Naive B cell (primary cell): Measurements from ENCODE around the gene TSR3. TPM values are rescaled to one million over a fixed set of nuclear protein-coding genes. Genes with fewer than 3 reads are reported as not detected.

ENCODE experiments used
- ATAC-seq, 2 donors: fragments of 150-1000 bp; cut with Tn5 transposase; 2 replicates each; pipeline ENCODE4 v1.10.0; 2021; ENCODE audit warnings: low read depth in 2 of 2, mild to moderate bottlenecking in 2 of 2, moderate library complexity in 2 of 2
- DNase-seq: peaks from one replicate; pipeline ENCODE4 v3.0.0; 2022
- H3K27ac Mint-ChIP-seq, 6 donors: one replicate each; pipeline ENCODE4 v1.8.0; 2020 to 2022; ENCODE audit warnings: mild to moderate bottlenecking in 6 of 6, mixed read lengths in 6 of 6, moderate library complexity in 5 of 6, inconsistent platforms in 2 of 6
- H3K27me3 Mint-ChIP-seq, 3 donors: one replicate each; pipeline ENCODE4 v1.8.0; 2021 to 2022; ENCODE audit warnings: mixed read lengths in 3 of 3, mild to moderate bottlenecking in 1 of 3
- H3K36me3 Mint-ChIP-seq, 2 donors: one replicate each; pipeline ENCODE4 v1.8.0; 2020 to 2022; ENCODE audit warnings: mixed read lengths in 2 of 2, inconsistent platforms in 1 of 2, mild to moderate bottlenecking in 1 of 2
- H3K4me1 Mint-ChIP-seq, 3 donors: one replicate each; pipeline ENCODE4 v1.8.0; 2020 to 2022; ENCODE audit warnings: mixed read lengths in 3 of 3, inconsistent platforms in 1 of 3, mild to moderate bottlenecking in 1 of 3, moderate library complexity in 1 of 3
- H3K4me3 Mint-ChIP-seq, 8 donors: one replicate each; pipeline ENCODE4 v1.8.0; 2020 to 2022; ENCODE audit warnings: mild to moderate bottlenecking in 8 of 8, mixed read lengths in 8 of 8, moderate library complexity in 8 of 8, inconsistent platforms in 2 of 8
- H3K9me3 Mint-ChIP-seq, 7 donors: one replicate each; pipeline ENCODE4 v1.8.0; 2020 to 2022; ENCODE audit warnings: mixed read lengths in 7 of 7, mild to moderate bottlenecking in 5 of 7, inconsistent platforms in 2 of 7, moderate library complexity in 1 of 7
- polyA plus RNA-seq, 6 donors: library from polyadenylated mRNA; unstranded; fragments of 300-500 nt; fragmentation: Illumina TruSeq; gene quantifications; one replicate each; pipeline ENCODE4 v1.2.3, GENCODE V29; 2021; ENCODE audit warnings: low read depth in 6 of 6

The TSR3 gene
- polyA plus RNA-seq, 6 donors from 2014 or later: 87.9 to 103 (median 99.1) TPM

GRCh38 chr16:1385232-1385631, 33.6 kb upstream of the TSR3 start:
- no peak overlapping the region for H3K27ac Mint-ChIP-seq
- no peak overlapping the region for H3K4me3 Mint-ChIP-seq
- H3K27me3 Mint-ChIP-seq: no peaks in the 10 kb centered on the region
- no peaks in the 10 kb centered on the region for H3K9me3 Mint-ChIP-seq
- DNase-seq: no peak
- peaks cover under 1 to 15% (median 5%) of the 10 kb centered on the region in 3 donors for H3K4me1 Mint-ChIP-seq
- ATAC-seq: no peak
- H3K36me3 Mint-ChIP-seq: peaks cover 0 to 7% of the 10 kb centered on the region in 2 donors

GRCh38 chr16:1383556-1383955, 31.9 kb upstream of the TSR3 start:
- Mint-ChIP-seq H3K27ac (no peak overlapping the region), H3K4me3 (no peak overlapping the region), H3K9me3 (no peaks in the 10 kb centered on the region), H3K4me1 (peaks cover 10 to 25% (median 12%) of the 10 kb centered on the region in 3 donors), H3K27me3 (no peaks in the 10 kb centered on the region), H3K36me3 (peaks cover 0 to 7% of the 10 kb centered on the region in 2 donors)
- DNase-seq (no peak), ATAC-seq (no peak)

- Mint-ChIP-seq H3K4me1 (peaks cover 17 to 31% (median 19%) of the 10 kb centered on the region in 3 donors), H3K27me3 (no peaks in the 10 kb centered on the region), H3K27ac (no peak overlapping the region), H3K36me3 (peaks cover 0 to 7% of the 10 kb centered on the region in 2 donors), H3K4me3 (no peak overlapping the region), H3K9me3 (no peaks in the 10 kb centered on the region)
- ATAC-seq (no peak), DNase-seq (no peak)
These were observed 30.1 kb upstream of the TSR3 start for GRCh38 chr16:1381612-1382406.

- H3K9me3 Mint-ChIP-seq: no peaks in the 10 kb centered on the region
- no peak for DNase-seq
- ATAC-seq: no peak
- no peaks in the 10 kb centered on the region for H3K27me3 Mint-ChIP-seq
- H3K27ac Mint-ChIP-seq: peak overlapping the region in 5 of 6 donors; percentile 56 to 88 (median 83)
- H3K4me3 Mint-ChIP-seq: peak overlapping the region; percentile 76 to 86 (median 79)
- H3K4me1 Mint-ChIP-seq: peaks cover 16 to 32% (median 21%) of the 10 kb centered on the region in 3 donors
- H3K36me3 Mint-ChIP-seq: peaks cover 0 to 7% of the 10 kb centered on the region in 2 donors
These were observed 28.5 kb upstream of the TSR3 start for GRCh38 chr16:1380195-1380594.

GRCh38 chr16:1379304-1380076, 27.8 kb upstream of the TSR3 start:
- ATAC-seq (peak; percentile 69 to 75), DNase-seq (peak; percentile 69)
- peaks cover 16 to 27% (median 21%) of the 10 kb centered on the region in 3 donors for H3K4me1 Mint-ChIP-seq
- no peaks in the 10 kb centered on the region for H3K9me3 Mint-ChIP-seq
- no peaks in the 10 kb centered on the region for H3K36me3 Mint-ChIP-seq
- peak overlapping the region; percentile 76 to 86 (median 79) for H3K4me3 Mint-ChIP-seq
- peak overlapping the region in 3 of 6 donors; percentile 56 to 86 (median 79) for H3K27ac Mint-ChIP-seq
- H3K27me3 Mint-ChIP-seq: no peaks in the 10 kb centered on the region

- H3K27ac Mint-ChIP-seq: peak overlapping the region in 5 of 6 donors; percentile 80 to 96 (median 84)
- ATAC-seq (peak; percentile 72 to 75), DNase-seq (no peak)
- H3K4me1 Mint-ChIP-seq: peaks cover 16 to 27% (median 21%) of the 10 kb centered on the region in 3 donors
- no peaks in the 10 kb centered on the region for H3K27me3 Mint-ChIP-seq
- no peaks in the 10 kb centered on the region for H3K36me3 Mint-ChIP-seq
- no peaks in the 10 kb centered on the region for H3K9me3 Mint-ChIP-seq
- peak overlapping the region; percentile 5 to 87 (median 44) for H3K4me3 Mint-ChIP-seq
These were observed 27.2 kb upstream of the TSR3 start for GRCh38 chr16:1378804-1379303.

GRCh38 chr16:1378087-1378803, 26.6 kb upstream of the TSR3 start:
- H3K4me3 Mint-ChIP-seq: peak overlapping the region; percentile 5 to 87 (median 52)
- ATAC-seq (no peak), DNase-seq (no peak)
- H3K27me3 Mint-ChIP-seq: no peaks in the 10 kb centered on the region
- no peaks in the 10 kb centered on the region for H3K36me3 Mint-ChIP-seq
- peak overlapping the region in 5 of 6 donors; percentile 44 to 92 (median 84) for H3K27ac Mint-ChIP-seq
- H3K4me1 Mint-ChIP-seq: peaks cover 16 to 27% (median 21%) of the 10 kb centered on the region in 3 donors
- H3K9me3 Mint-ChIP-seq: no peaks in the 10 kb centered on the region

- DNase-seq (no peak), ATAC-seq (no peak)
- Mint-ChIP-seq H3K27me3 (no peaks in the 10 kb centered on the region), H3K36me3 (no peaks in the 10 kb centered on the region), H3K27ac (peak overlapping the region in 3 of 6 donors; percentile 41 to 84 (median 44)), H3K4me3 (peak overlapping the region in 2 of 8 donors; percentile 35 to 61), H3K9me3 (no peaks in the 10 kb centered on the region), H3K4me1 (peaks cover 16 to 27% (median 21%) of the 10 kb centered on the region in 3 donors)
These were observed 25.8 kb upstream of the TSR3 start for GRCh38 chr16:1377406-1378010.

- Mint-ChIP-seq H3K9me3 (no peaks in the 10 kb centered on the region), H3K4me1 (peaks cover 16 to 27% (median 21%) of the 10 kb centered on the region in 3 donors), H3K36me3 (no peaks in the 10 kb centered on the region), H3K27ac (peak overlapping the region in 2 of 6 donors; percentile 14 to 34), H3K27me3 (no peaks in the 10 kb centered on the region), H3K4me3 (no peak overlapping the region)
- ATAC-seq (no peak), DNase-seq (no peak)
These were observed 24.2 kb upstream of the TSR3 start for GRCh38 chr16:1375741-1376410.

GRCh38 chr16:1375298-1375640, 23.6 kb upstream of the TSR3 start:
- Mint-ChIP-seq H3K9me3 (no peaks in the 10 kb centered on the region), H3K27me3 (no peaks in the 10 kb centered on the region), H3K4me3 (no peak overlapping the region), H3K27ac (peak overlapping the region in 1 of 6 donors; percentile 34), H3K36me3 (no peaks in the 10 kb centered on the region), H3K4me1 (peaks cover 14 to 25% (median 21%) of the 10 kb centered on the region in 3 donors)
- ATAC-seq: no peak
- DNase-seq: no peak

GRCh38 chr16:1374418-1375297, 23.0 kb upstream of the TSR3 start:
- H3K36me3 Mint-ChIP-seq: no peaks in the 10 kb centered on the region
- ATAC-seq (no peak), DNase-seq (no peak)
- peaks cover 10 to 20% (median 16%) of the 10 kb centered on the region in 3 donors for H3K4me1 Mint-ChIP-seq
- H3K4me3 Mint-ChIP-seq: no peak overlapping the region
- H3K27ac Mint-ChIP-seq: no peak overlapping the region
- no peaks in the 10 kb centered on the region for H3K9me3 Mint-ChIP-seq
- H3K27me3 Mint-ChIP-seq: no peaks in the 10 kb centered on the region
